ENCODE results near the gene ZSWIM8. TPM values are rescaled to one million over a fixed set of nuclear protein-coding genes. Genes with fewer than 3 reads are reported as not detected.
A peak's percentile ranks its signal among the peaks of the same experiment; 100 is the strongest.

ZSWIM8 gene
- total RNA-seq, 6 experiments from 2014 or later: 52.2 to 107 (median 77.5) TPM

DNA sequence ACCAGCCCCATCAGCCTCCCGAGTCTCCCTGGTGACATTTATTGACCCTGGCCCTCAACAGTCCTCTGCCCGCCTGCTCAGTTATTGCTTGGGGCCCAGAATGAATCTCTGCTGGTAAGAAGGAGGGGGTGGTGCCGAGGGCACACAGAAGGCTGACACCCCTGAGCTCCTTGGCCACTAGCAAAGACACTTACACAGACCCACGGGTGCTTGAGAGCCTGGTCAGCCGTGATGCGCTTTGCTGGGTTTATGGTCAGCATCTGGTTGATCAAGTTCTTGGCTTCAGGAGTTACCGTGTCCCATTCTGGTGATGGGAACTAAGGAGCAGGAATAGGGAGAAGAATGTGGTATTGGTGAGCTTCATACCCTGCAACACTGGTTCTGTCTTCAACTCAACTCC is 61.6 kb downstream of the ZSWIM8 start:
- H3K9me3 ChIP-seq: no peaks in the 10 kb centered on the region
- no peak overlapping the region for H3K27ac ChIP-seq
- peaks cover 0 to 30% (median 14%) of the 10 kb centered on the region in 4 donors for H3K36me3 ChIP-seq
- WGBS (ENCODE audit: insufficient coverage, low coverage, low lambda C conversion rate, missing lambda C conversion rate): no CpG with 5 or more reads among the region's 7 CpGs
- peaks cover 0 to 8% (median 4%) of the 10 kb centered on the region in 4 donors for H3K4me1 ChIP-seq
- H3K27me3 ChIP-seq: no peaks in the 10 kb centered on the region
- intact Hi-C loops (cut with DNase I): loop anchor here in 1 of 2 donors (5.0 kb wide), 1 partner anchor 35 kb away; no protein-coding TSS in a partner anchor
- no peak for ATAC-seq
- TF ChIP-seq CTCF (IDR thresholded peaks at IDR 0.05) (no peak), POLR2A (IDR thresholded peaks at IDR 0.05) (no peak)
- no peak for DNase-seq
- H3K4me3 ChIP-seq: no peak overlapping the region

GRCh38 chr10:73848821-73849489 is 63.5 kb downstream of the ZSWIM8 start:
- intact Hi-C loops (cut with DNase I): loop anchor here (2.0 to 5.0 kb wide), 2 partner anchors 32 to 33 kb away; no protein-coding TSS in a partner anchor
- DNase-seq (peak; percentile 81 to 84 (median 82)), ATAC-seq (peak; percentile 95 to 99 (median 97))
- Histone ChIP-seq H3K4me1 (peaks cover 0 to 1% (median 0%) of the 10 kb centered on the region in 4 donors), H3K27me3 (no peaks in the 10 kb centered on the region), H3K4me3 (no peak overlapping the region), H3K36me3 (peaks cover 0 to 40% (median 14%) of the 10 kb centered on the region in 4 donors), H3K9me3 (no peaks in the 10 kb centered on the region), H3K27ac (no peak overlapping the region)
- TF ChIP-seq POLR2A (IDR thresholded peaks at IDR 0.05): no peak
- peak; percentile 98 to 99 (median 98) for TF ChIP-seq CTCF (IDR thresholded peaks at IDR 0.05)
- 37% methylated on average over 15 of the region's 17 CpGs for WGBS (ENCODE audit: insufficient coverage, low coverage, low lambda C conversion rate, missing lambda C conversion rate)

DNA sequence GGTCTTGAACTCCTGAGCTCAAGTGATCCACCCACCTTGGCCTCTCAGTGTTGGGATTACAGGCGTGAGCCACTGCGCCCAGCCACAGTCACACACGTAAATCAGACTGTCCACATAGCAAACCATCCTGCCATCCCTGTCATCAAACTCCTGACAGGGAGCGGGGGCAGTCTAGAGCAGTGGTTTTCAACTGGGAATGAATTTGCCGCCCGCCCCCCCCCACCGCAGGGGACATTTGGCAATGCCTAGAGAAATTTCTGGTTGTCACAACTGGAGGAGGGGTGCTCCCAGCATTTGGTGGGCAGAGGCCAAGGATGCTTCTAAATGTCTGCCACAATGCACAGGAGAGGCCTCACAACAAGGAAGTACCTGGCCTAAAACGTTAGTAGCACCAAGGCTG is 64.8 kb downstream of the ZSWIM8 start:
- no peak for TF ChIP-seq CTCF (IDR thresholded peaks at IDR 0.05)
- no peak for TF ChIP-seq POLR2A (IDR thresholded peaks at IDR 0.05)
- H3K27ac ChIP-seq: no peak overlapping the region
- no peaks in the 10 kb centered on the region for H3K27me3 ChIP-seq
- H3K4me3 ChIP-seq: no peak overlapping the region
- H3K9me3 ChIP-seq: no peaks in the 10 kb centered on the region
- no CpG with 5 or more reads among the region's 8 CpGs for WGBS (ENCODE audit: insufficient coverage, low coverage, low lambda C conversion rate, missing lambda C conversion rate)
- DNase-seq (no peak), ATAC-seq (no peak)
- intact Hi-C loops (cut with DNase I): no loop called here
- peaks cover 0 to 40% (median 14%) of the 10 kb centered on the region in 4 donors for H3K36me3 ChIP-seq
- peaks cover 0 to 10% (median 0%) of the 10 kb centered on the region in 4 donors for H3K4me1 ChIP-seq

DNA sequence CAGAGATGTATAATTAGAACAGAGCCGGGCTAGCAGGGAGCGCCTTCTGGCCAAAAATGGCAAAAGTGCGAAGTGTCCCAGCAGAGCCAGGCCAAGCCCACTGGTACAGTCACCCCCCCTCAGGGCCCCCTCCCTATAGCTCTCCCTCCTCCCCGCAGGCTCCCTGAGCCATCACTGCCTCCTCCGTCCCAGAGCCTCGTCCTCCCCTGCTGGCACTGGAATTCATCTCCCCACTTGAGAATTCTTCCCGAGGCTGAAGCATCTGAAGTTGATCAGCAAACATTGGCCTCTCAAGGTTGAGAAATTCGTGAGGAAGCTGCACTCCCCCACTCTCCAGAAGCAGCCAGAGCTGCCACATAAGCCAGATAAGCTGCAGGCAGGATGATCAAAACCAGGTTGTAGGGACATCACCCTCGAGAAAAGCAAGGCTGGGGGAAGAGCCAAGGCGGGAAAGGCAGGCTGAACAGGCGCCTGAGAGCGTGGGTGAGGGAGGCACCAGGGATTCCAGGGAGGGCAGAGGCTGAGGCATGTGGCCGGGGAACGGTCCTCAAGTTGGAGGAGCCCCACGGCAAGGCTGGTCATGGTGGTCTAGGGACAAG is 65.6 kb downstream of the ZSWIM8 start:
- no peak overlapping the region for H3K4me3 ChIP-seq
- ATAC-seq (no peak), DNase-seq (no peak)
- no peak overlapping the region for H3K27ac ChIP-seq
- TF ChIP-seq POLR2A (IDR thresholded peaks at IDR 0.05) (no peak), CTCF (IDR thresholded peaks at IDR 0.05) (no peak)
- H3K36me3 ChIP-seq: peaks cover 0 to 40% (median 14%) of the 10 kb centered on the region in 4 donors
- peaks cover 0 to 10% (median 0%) of the 10 kb centered on the region in 4 donors for H3K4me1 ChIP-seq
- WGBS (ENCODE audit: insufficient coverage, low coverage, low lambda C conversion rate, missing lambda C conversion rate): 66% methylated on average over 10 of the region's 15 CpGs
- intact Hi-C loops (cut with DNase I): no loop called here
- H3K9me3 ChIP-seq: no peaks in the 10 kb centered on the region
- no peaks in the 10 kb centered on the region for H3K27me3 ChIP-seq

Small RNAs within 50 kb of the gene (small RNA-seq; reads per million reads assigned to genes)
- gene AC022400.4 (0 reads per million in 2 experiments), gene AC022400.9 (0 reads per million in 2 experiments), gene ZSWIM8-AS1 (0 reads per million in 2 experiments)

Other genes starting within 250 kb of the ZSWIM8 start
- 1 to 10 TPM; 1.5 to 5.7 (median 3.6) TPM for gene USP54, start 194.3 kb upstream of the ZSWIM8 start, total RNA-seq
- 1 to 10 TPM in 1 of 6 experiments, under 1 TPM in 1, not detected in 4; 0.74 to 1.1 TPM for gene MYOZ1, start 144.1 kb upstream of the ZSWIM8 start, total RNA-seq
- under 1 TPM in 4 of 6 experiments, not detected in 2; 0.06 to 0.35 (median 0.20) TPM for gene SYNPO2L, start 129.6 kb upstream of the ZSWIM8 start, total RNA-seq
- 1 to 10 TPM; 2.5 to 6.2 (median 4.5) TPM for gene AGAP5, start 87.5 kb upstream of the ZSWIM8 start, total RNA-seq
- 10 to 100 TPM; 39.4 to 43.4 (median 41.0) TPM for gene SEC24C, start 41.2 kb upstream of the ZSWIM8 start, total RNA-seq
- 10 to 100 TPM; 13.0 to 25.1 (median 17.4) TPM for gene CHCHD1, start 3.6 kb upstream of the ZSWIM8 start, total RNA-seq
- gene NDST2, start 26.0 kb downstream of the ZSWIM8 start, total RNA-seq: 10 to 100 TPM in 5 of 6 experiments, 1 to 10 TPM in 1; 9.5 to 14.8 (median 12.2) TPM
- gene CAMK2G, start 88.9 kb downstream of the ZSWIM8 start, total RNA-seq: 10 to 100 TPM in 2 of 6 experiments, 1 to 10 TPM in 4; 8.3 to 10.7 (median 9.4) TPM
- gene PLAU, start 125.5 kb downstream of the ZSWIM8 start, total RNA-seq: 1 to 10 TPM in 2 of 6 experiments, under 1 TPM in 4; 0.24 to 4.3 (median 0.87) TPM
- gene VCL, start 212.5 kb downstream of the ZSWIM8 start, total RNA-seq: 10 to 100 TPM; 13.2 to 58.9 (median 27.5) TPM